SK-N-SH (cell line): Measurements from ENCODE around the gene IFITM5. TPM values are rescaled to one million over a fixed set of nuclear protein-coding genes. Genes with fewer than 3 reads are reported as not detected.

Experiments
- CTCF ChIA-PET: fragments of 300-600, 350-600 bp; formaldehyde crosslinking; extraction: SDS; loops from one replicate; lab custom pipeline; 2021; lab: Yijun Ruan, JAX
- POLR2A ChIA-PET: fragments of 350-600 bp; sonication (Branson Sonifier 250); formaldehyde crosslinking; extraction: SDS; loops from one replicate; lab custom pipeline; 2020; ENCODE audit warnings: antibody characterized with exemption, inconsistent platforms; lab: Yijun Ruan, JAX
- DNase-seq: peaks from one replicate; pipeline ENCODE4 v3.0.0; 2012
- H2AFZ ChIP-seq: fragments of 200-600 bp; sonication (generic); 2 replicates; pipeline ENCODE4 v1.8.1; 2016; ENCODE audit warnings: antibody characterized with exemption, mild to moderate bottlenecking, low read depth
- H3F3A ChIP-seq: fragments of 200-600 bp; sonication (generic); replicated peaks from 2 replicates; pipeline ENCODE3; 2016; ENCODE audit warnings: antibody characterized with exemption, mild to moderate bottlenecking; ENCODE audit not compliant: insufficient read depth
- H3K27ac ChIP-seq, 2 experiments: fragments of 200-500 bp in 1 of 2; fragments of 200-600 bp in 1 of 2; sonication (Bioruptor generic) in 1 of 2; sonication (generic), shearing (Covaris generic) in 1 of 2; 2 replicates each; pipeline versions ENCODE4 v1.5.1 to v1.6.1; 2014 to 2016; ENCODE audit warnings: low read depth in 2 of 2, inconsistent platforms in 1 of 2, low read length in 1 of 2, mild to moderate bottlenecking in 1 of 2, mixed read lengths in 1 of 2
- H3K27me3 ChIP-seq: fragments of 200-600 bp; sonication (generic), shearing (Covaris generic); 2 replicates; pipeline ENCODE4 v1.6.1; 2016; ENCODE audit warnings: mixed run types; ENCODE audit not compliant: insufficient read depth
- H3K36me3 ChIP-seq, 2 experiments: fragments of 200-500 bp in 1 of 2; fragments of 200-600 bp in 1 of 2; sonication (Bioruptor generic) in 1 of 2; sonication (generic) in 1 of 2; replicated peaks in 1 of 2; 2 replicates each; pipeline versions ENCODE3 to v1.5.1; 2014 to 2016; ENCODE audit warnings: low read length in 1 of 2, mild to moderate bottlenecking in 1 of 2; ENCODE audit not compliant: insufficient read depth in 2 of 2, control insufficient read depth in 1 of 2
- H3K4me1 ChIP-seq, 2 experiments: fragments of 200-500 bp in 1 of 2; fragments of 200-600 bp in 1 of 2; sonication (Bioruptor generic) in 1 of 2; sonication (generic), shearing (Covaris generic) in 1 of 2; 2 replicates each; pipeline versions ENCODE4 v1.5.1 to v1.6.1; 2014 to 2016; ENCODE audit warnings: low read depth in 1 of 2, low read length in 1 of 2, mixed run types in 1 of 2; ENCODE audit not compliant: insufficient read depth in 2 of 2, control insufficient read depth in 1 of 2
- H3K4me2 ChIP-seq: fragments of 200-600 bp; sonication (generic), shearing (Covaris generic); 2 replicates; pipeline ENCODE4 v1.6.1; 2017; ENCODE audit warnings: mixed run types
- H3K4me3 ChIP-seq, 2 experiments: fragments of 200-500 bp in 1 of 2; fragments of 200-600 bp in 1 of 2; sonication (Bioruptor generic) in 1 of 2; sonication (generic), shearing (Covaris generic) in 1 of 2; 2 replicates each; pipeline versions ENCODE4 v1.5.1 to v1.8.1; 2014 to 2016; ENCODE audit warnings: low read depth in 2 of 2, inconsistent platforms in 1 of 2, low read length in 1 of 2, mild to moderate bottlenecking in 1 of 2, mixed read lengths in 1 of 2, moderate library complexity in 1 of 2
- H3K79me2 ChIP-seq: fragments of 200-600 bp; sonication (generic); 2 replicates; pipeline ENCODE4 v1.8.1; 2017; ENCODE audit warnings: mild to moderate bottlenecking; ENCODE audit not compliant: insufficient read depth
- H3K9ac ChIP-seq: fragments of 200-600 bp; sonication (generic); 2 replicates; pipeline ENCODE4 v1.6.1; 2017; ENCODE audit warnings: mixed run types
- H3K9me2 ChIP-seq: fragments of 200-600 bp; sonication (generic); 2 replicates; pipeline ENCODE4 v1.6.1; 2017; ENCODE audit warnings: mixed run types
- H3K9me3 ChIP-seq: fragments of 200-600 bp; sonication (generic); 2 replicates; pipeline ENCODE4 v1.6.1; 2017; ENCODE audit warnings: mixed run types, mild to moderate bottlenecking, moderate library complexity
- H4K20me1 ChIP-seq: fragments of 200-600 bp; sonication (generic); 2 replicates; pipeline ENCODE4 v1.6.1; 2017; ENCODE audit warnings: mild to moderate bottlenecking, mixed run types; ENCODE audit not compliant: insufficient read depth
- ELF1 ChIP-seq: IDR thresholded peaks from 2 replicates; pipeline ENCODE4 v1.4.0; 2012
- EP300 ChIP-seq, 2 experiments: IDR thresholded peaks; 2 replicates each; pipeline versions ENCODE4 v1.4.0 to v1.6.1; 2012; ENCODE audit warnings: borderline replicate concordance in 1 of 2, low read depth in 1 of 2, low read length in 1 of 2
- FOSL2 ChIP-seq: IDR thresholded peaks from 2 replicates; pipeline ENCODE4 v1.4.0; 2012; ENCODE audit warnings: low read depth, mild to moderate bottlenecking, moderate library complexity, borderline replicate concordance
- FOXJ3 ChIP-seq: sonication (generic); formaldehyde crosslinking; IDR thresholded peaks from 2 replicates; pipeline ENCODE4 v1.5.1; 2020; ENCODE audit warnings: mild to moderate bottlenecking, missing genetic modification reagents
- JUND ChIP-seq: IDR thresholded peaks from 2 replicates; pipeline ENCODE4 v1.4.0; 2012
- MXI1 ChIP-seq: IDR thresholded peaks from 2 replicates; pipeline ENCODE4 v1.6.1; 2012; ENCODE audit warnings: mild to moderate bottlenecking, low read depth, low read length, improper control_type of control experiment
- PBX3 ChIP-seq: IDR thresholded peaks from 2 replicates; pipeline ENCODE4; 2012
- POLR2AphosphoS5 ChIP-seq: IDR thresholded peaks from 2 replicates; pipeline ENCODE4 v1.6.1; 2012; ENCODE audit warnings: low read depth, low read length
- REST ChIP-seq: IDR thresholded peaks from 2 replicates; pipeline ENCODE4 v1.6.1; 2012; ENCODE audit warnings: mild to moderate bottlenecking, low read depth, low read length, moderate library complexity
- RFX5 ChIP-seq: IDR thresholded peaks from 2 replicates; pipeline ENCODE4 v1.6.1; 2012; ENCODE audit warnings: mild to moderate bottlenecking, improper control_type of control experiment, low read length
- RXRA ChIP-seq: IDR thresholded peaks from 2 replicates; pipeline ENCODE4 v1.4.0; 2012; ENCODE audit warnings: low read depth, mild to moderate bottlenecking, borderline replicate concordance
- TEAD4 ChIP-seq: IDR thresholded peaks from 2 replicates; pipeline ENCODE4 v1.4.0; 2012; ENCODE audit warnings: mild to moderate bottlenecking, borderline replicate concordance; ENCODE audit not compliant: insufficient read depth
- USF1 ChIP-seq: IDR thresholded peaks from 2 replicates; pipeline ENCODE4 v1.4.0; 2012; ENCODE audit warnings: low read depth, borderline replicate concordance
- USF2 ChIP-seq: fragments of 150-350 bp; IDR thresholded peaks from 2 replicates; pipeline ENCODE4 v1.6.1; 2017; ENCODE audit warnings: antibody characterized with exemption, low read length, low read depth, borderline replicate concordance
- ZBTB33 ChIP-seq: IDR thresholded peaks from 2 replicates; pipeline ENCODE4 v1.4.0; 2012; ENCODE audit warnings: low read depth, borderline replicate concordance
- WGBS: methylation state at CpG from one replicate; pipeline ENCODE4 v1.1.6; 2017; ENCODE audit warnings: low lambda C conversion rate; 5-methylcytosine and 5-hydroxymethylcytosine counted together
- polyA plus RNA-seq, 3 experiments: library from polyadenylated mRNA; depleted of rRNA; stranded (reverse); fragments of >200 nt; gene quantifications; 2 replicates each; pipeline ENCODE4 v1.2.3, GENCODE V29; 2012

The IFITM5 gene
- polyA plus RNA-seq, 1 of the 3 experiments (the other 2 are of a cell fraction), result not detected

GRCh38 chr11:330694-331357, 31.5 kb upstream of the IFITM5 start:
- no peaks in the 10 kb centered on the region for H3K9me3 ChIP-seq
- H3K9me2 ChIP-seq, result no peaks in the 10 kb centered on the region
- no peaks in the 10 kb centered on the region for H3F3A ChIP-seq
- no peak overlapping the region for H3K4me2 ChIP-seq
- TF ChIP-seq JUND (no peak), PBX3 (no peak), TEAD4 (no peak), RXRA (no peak), ELF1 (no peak), USF1 (no peak), EP300 (IDR thresholded peaks at IDR 0.05; ENCODE audit: borderline replicate concordance in 1 of 2, low read depth in 1 of 2, low read length in 1 of 2) (no peak), ZBTB33 (no peak), USF2 (no peak), FOSL2 (no peak), FOXJ3 (no peak), REST (no peak), MXI1 (no peak), RFX5 (no peak), POLR2AphosphoS5 (no peak)
- H3K27me3 ChIP-seq, result no peaks in the 10 kb centered on the region
- H2AFZ ChIP-seq, result no peak overlapping the region
- no peaks in the 10 kb centered on the region for H3K36me3 ChIP-seq
- H3K4me1 ChIP-seq, result no peaks in the 10 kb centered on the region; a peak in 1 of 4 replicates
- no peak overlapping the region for H3K9ac ChIP-seq
- 82% methylated on average over 34 of the region's 34 CpGs for WGBS
- no peaks in the 10 kb centered on the region for H4K20me1 ChIP-seq
- ChIA-PET POLR2A (no interaction called here), CTCF (interaction anchor here (0.8 to 1.2 kb wide), 3 partner anchors 13 to 117 kb away, joined by 3 to 4 read pairs (median 4); no protein-coding TSS in a partner anchor)
- DNase-seq, result no peak
- no peaks in the 10 kb centered on the region for H3K79me2 ChIP-seq
- H3K27ac ChIP-seq, result no peak overlapping the region
- no peak overlapping the region for H3K4me3 ChIP-seq
